ENCODE results near the gene PGAM4.

DNA sequence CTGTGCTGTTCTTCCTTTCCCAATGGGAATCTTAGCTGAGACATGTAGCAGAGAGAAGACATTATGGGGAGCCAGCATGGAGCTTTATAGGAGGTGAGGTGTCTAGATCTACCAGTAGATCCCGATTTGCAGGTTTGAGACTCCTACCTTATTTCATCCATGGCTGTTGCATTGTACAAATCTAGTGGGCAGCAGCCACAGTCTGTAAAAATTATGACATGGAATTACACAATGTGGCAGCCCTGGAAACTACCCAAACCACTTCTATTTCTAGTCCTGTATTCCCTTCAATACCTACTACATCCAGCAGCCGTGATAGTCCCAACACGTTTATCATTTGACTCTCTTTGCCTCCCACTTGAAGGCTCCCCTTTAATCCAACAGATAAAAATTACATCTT, 50.9 kb downstream of the PGAM4 start:
- TF ChIP-seq SMARCE1 (IDR thresholded peaks at IDR 0.05; ENCODE audit: borderline replicate concordance) (no peak), NFYB (CRISPR knock-in tag; IDR thresholded peaks at IDR 0.05) (no peak), EZH2 (conservative IDR thresholded peaks at IDR 0.05; ENCODE audit: low read depth, low read length) (no peak), GTF2F1 (IDR thresholded peaks at IDR 0.05; ENCODE audit: low read length) (no peak), NFRKB (IDR thresholded peaks at IDR 0.05) (no peak), DNMT1 (CRISPR knock-in tag; IDR thresholded peaks at IDR 0.05) (no peak), ZNF446 (CRISPR knock-in tag; IDR thresholded peaks at IDR 0.05) (no peak), CAMTA2 (CRISPR knock-in tag; IDR thresholded peaks at IDR 0.05; ENCODE audit: borderline replicate concordance) (no peak)
- TF ChIP-seq, protein P1, sequence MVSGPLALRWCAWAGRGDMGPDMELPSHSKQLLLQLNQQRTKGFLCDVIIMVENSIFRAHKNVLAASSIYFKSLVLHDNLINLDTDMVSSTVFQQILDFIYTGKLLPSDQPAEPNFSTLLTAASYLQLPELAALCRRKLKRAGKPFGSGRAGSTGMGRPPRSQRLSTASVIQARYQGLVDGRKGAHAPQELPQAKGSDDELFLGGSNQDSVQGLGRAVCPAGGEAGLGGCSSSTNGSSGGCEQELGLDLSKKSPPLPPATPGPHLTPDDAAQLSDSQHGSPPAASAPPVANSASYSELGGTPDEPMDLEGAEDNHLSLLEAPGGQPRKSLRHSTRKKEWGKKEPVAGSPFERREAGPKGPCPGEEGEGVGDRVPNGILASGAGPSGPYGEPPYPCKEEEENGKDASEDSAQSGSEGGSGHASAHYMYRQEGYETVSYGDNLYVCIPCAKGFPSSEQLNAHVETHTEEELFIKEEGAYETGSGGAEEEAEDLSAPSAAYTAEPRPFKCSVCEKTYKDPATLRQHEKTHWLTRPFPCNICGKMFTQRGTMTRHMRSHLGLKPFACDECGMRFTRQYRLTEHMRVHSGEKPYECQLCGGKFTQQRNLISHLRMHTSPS (CRISPR knock-in tag; IDR thresholded peaks at IDR 0.05; ENCODE audit: low read depth), result no peak
- TF ChIP-seq, protein P2, sequence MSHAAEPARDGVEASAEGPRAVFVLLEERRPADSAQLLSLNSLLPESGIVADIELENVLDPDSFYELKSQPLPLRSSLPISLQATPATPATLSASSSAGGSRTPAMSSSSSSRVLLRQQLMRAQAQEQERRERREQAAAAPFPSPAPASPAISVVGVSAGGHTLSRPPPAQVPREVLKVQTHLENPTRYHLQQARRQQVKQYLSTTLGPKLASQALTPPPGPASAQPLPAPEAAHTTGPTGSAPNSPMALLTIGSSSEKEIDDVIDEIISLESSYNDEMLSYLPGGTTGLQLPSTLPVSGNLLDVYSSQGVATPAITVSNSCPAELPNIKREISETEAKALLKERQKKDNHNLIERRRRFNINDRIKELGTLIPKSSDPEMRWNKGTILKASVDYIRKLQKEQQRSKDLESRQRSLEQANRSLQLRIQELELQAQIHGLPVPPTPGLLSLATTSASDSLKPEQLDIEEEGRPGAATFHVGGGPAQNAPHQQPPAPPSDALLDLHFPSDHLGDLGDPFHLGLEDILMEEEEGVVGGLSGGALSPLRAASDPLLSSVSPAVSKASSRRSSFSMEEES (CRISPR knock-in tag; IDR thresholded peaks at IDR 0.05), result no peak
- TF ChIP-seq, protein P3, sequence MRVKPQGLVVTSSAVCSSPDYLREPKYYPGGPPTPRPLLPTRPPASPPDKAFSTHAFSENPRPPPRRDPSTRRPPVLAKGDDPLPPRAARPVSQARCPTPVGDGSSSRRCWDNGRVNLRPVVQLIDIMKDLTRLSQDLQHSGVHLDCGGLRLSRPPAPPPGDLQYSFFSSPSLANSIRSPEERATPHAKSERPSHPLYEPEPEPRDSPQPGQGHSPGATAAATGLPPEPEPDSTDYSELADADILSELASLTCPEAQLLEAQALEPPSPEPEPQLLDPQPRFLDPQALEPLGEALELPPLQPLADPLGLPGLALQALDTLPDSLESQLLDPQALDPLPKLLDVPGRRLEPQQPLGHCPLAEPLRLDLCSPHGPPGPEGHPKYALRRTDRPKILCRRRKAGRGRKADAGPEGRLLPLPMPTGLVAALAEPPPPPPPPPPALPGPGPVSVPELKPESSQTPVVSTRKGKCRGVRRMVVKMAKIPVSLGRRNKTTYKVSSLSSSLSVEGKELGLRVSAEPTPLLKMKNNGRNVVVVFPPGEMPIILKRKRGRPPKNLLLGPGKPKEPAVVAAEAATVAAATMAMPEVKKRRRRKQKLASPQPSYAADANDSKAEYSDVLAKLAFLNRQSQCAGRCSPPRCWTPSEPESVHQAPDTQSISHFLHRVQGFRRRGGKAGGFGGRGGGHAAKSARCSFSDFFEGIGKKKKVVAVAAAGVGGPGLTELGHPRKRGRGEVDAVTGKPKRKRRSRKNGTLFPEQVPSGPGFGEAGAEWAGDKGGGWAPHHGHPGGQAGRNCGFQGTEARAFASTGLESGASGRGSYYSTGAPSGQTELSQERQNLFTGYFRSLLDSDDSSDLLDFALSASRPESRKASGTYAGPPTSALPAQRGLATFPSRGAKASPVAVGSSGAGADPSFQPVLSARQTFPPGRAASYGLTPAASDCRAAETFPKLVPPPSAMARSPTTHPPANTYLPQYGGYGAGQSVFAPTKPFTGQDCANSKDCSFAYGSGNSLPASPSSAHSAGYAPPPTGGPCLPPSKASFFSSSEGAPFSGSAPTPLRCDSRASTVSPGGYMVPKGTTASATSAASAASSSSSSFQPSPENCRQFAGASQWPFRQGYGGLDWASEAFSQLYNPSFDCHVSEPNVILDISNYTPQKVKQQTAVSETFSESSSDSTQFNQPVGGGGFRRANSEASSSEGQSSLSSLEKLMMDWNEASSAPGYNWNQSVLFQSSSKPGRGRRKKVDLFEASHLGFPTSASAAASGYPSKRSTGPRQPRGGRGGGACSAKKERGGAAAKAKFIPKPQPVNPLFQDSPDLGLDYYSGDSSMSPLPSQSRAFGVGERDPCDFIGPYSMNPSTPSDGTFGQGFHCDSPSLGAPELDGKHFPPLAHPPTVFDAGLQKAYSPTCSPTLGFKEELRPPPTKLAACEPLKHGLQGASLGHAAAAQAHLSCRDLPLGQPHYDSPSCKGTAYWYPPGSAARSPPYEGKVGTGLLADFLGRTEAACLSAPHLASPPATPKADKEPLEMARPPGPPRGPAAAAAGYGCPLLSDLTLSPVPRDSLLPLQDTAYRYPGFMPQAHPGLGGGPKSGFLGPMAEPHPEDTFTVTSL (CRISPR knock-in tag; IDR thresholded peaks at IDR 0.05; ENCODE audit: borderline replicate concordance), result no peak
- TF ChIP-seq, protein P4, sequence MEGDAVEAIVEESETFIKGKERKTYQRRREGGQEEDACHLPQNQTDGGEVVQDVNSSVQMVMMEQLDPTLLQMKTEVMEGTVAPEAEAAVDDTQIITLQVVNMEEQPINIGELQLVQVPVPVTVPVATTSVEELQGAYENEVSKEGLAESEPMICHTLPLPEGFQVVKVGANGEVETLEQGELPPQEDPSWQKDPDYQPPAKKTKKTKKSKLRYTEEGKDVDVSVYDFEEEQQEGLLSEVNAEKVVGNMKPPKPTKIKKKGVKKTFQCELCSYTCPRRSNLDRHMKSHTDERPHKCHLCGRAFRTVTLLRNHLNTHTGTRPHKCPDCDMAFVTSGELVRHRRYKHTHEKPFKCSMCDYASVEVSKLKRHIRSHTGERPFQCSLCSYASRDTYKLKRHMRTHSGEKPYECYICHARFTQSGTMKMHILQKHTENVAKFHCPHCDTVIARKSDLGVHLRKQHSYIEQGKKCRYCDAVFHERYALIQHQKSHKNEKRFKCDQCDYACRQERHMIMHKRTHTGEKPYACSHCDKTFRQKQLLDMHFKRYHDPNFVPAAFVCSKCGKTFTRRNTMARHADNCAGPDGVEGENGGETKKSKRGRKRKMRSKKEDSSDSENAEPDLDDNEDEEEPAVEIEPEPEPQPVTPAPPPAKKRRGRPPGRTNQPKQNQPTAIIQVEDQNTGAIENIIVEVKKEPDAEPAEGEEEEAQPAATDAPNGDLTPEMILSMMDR (CRISPR knock-in tag; IDR thresholded peaks at IDR 0.05), result no peak
- TF ChIP-seq, protein P5, sequence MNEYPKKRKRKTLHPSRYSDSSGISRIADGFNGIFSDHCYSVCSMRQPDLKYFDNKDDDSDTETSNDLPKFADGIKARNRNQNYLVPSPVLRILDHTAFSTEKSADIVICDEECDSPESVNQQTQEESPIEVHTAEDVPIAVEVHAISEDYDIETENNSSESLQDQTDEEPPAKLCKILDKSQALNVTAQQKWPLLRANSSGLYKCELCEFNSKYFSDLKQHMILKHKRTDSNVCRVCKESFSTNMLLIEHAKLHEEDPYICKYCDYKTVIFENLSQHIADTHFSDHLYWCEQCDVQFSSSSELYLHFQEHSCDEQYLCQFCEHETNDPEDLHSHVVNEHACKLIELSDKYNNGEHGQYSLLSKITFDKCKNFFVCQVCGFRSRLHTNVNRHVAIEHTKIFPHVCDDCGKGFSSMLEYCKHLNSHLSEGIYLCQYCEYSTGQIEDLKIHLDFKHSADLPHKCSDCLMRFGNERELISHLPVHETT (CRISPR knock-in tag; conservative IDR thresholded peaks at IDR 0.05), result no peak
